GM19099 (cell line): ENCODE measurements around the gene LDB3.

Experiments used
- POLR2A ChIP-seq: IDR thresholded peaks from 3 replicates; pipeline ENCODE4 v1.6.1; 2011; ENCODE audit warnings: low read depth; ENCODE audit not compliant: insufficient read length; ENCODE audit errors: extremely low read depth

LDB3 gene

GRCh38 chr10:86744067-86744725, 75.9 kb downstream of the LDB3 start:
- TF ChIP-seq POLR2A: no peak

GRCh38 chr10:86747796-86748581, 79.7 kb downstream of the LDB3 start:
- no peak for TF ChIP-seq POLR2A

DNA sequence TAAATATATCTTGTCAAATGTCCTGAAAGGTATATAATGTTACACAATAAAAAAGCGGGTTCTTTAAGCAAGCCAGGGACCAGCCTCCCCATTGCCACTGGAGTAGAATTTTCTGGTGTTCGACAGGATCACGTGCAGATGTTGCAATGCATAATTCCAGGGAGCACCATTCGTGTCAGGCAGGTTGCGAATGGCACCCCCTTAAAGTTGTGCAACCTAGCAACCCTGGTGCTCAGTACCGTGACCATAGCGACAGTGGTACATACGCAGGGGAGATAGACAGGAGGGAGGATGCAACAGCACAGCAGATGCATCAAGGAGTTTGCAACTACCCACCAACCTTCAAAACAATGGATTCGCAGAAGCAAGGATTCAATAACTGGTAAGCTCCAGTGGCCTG, 81.5 kb downstream of the LDB3 start:
- no peak for TF ChIP-seq POLR2A

DNA sequence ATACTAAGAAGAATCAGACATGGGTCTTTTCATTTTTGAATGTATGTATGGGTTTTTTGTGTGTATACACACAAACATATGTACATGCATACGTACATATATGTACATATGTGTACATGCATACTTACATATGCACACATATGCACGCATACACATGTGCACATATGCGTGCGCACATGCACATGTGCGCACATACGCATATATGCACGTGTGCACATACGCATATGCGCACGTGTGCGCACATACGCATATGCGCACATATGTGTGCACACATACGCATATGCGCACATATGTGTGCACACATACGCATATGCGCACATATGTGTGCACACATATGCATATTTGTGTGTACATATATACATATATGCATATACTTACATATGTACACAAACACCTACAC, 83.2 kb downstream of the LDB3 start:
- TF ChIP-seq POLR2A: no peak

- no peak for TF ChIP-seq POLR2A
Observed at GRCh38 chr10:86752311-86752710, 84.0 kb downstream of the LDB3 start.

GRCh38 chr10:86753051-86753450, 84.7 kb downstream of the LDB3 start:
- no peak for TF ChIP-seq POLR2A

- no peak for TF ChIP-seq POLR2A
Observed at GRCh38 chr10:86753638-86754434, 85.5 kb downstream of the LDB3 start.

- no peak for TF ChIP-seq POLR2A
Observed at GRCh38 chr10:86755454-86755739, 87.1 kb downstream of the LDB3 start.

DNA sequence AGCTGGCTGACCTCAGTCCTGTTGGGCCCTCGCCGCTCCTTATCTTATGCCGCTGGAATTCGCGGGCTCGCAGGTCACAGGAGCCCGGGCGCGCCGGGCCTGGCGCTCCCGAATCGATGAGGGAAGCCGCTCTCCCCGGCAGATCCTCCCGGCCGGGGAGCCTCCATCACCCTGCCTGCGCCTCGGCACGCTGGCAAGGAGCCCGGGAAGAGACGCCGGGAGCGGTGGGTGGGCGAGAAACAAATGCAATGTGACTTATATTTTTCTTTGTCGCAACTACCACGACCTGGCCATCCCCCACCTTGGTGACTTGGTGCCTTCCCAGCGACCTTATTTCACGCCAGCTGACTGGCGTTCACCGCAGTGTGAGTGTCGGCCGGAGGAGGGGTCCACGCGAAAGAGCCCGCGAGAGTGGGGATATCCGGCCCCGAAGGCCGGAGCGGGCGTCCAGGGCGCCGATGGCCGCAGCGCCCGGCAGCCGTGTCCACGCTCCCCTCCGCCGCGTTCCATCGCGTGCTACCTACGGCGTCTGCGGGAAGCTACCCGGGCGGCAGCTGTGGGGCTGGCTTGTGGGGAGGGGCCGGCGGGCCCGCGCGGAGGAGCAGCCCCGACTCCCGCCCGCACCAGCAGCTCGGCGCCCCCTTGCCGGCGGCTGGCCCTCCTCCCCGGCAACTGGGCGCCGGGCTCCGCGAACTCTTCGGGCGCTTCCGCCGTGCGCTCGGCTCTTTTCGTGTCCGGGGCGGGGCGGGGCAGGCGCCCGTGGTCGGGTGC, 87.6 kb downstream of the LDB3 start:
- peak; percentile 54 for TF ChIP-seq POLR2A

- peak; percentile 2 for TF ChIP-seq POLR2A
Observed at GRCh38 chr10:86756511-86757112, 88.3 kb downstream of the LDB3 start, which contains the start of gene BMPR1A. Gene BMPR1A, plus strand, starts transcription at chr10:86756619. Its CDS starts 119,400 bp downstream, at chr10:86876019.

GRCh38 chr10:86757113-86757972, 89.0 kb downstream of the LDB3 start:
- TF ChIP-seq POLR2A: no peak

GRCh38 chr10:86758189-86759072, 90.1 kb downstream of the LDB3 start:
- TF ChIP-seq POLR2A: no peak
